HG02840 (cell line): Measurements from ENCODE around the gene BPHL.
"Not testable (repeated sequence)": the region's sequence is repeated elsewhere in the genome, so short reads cannot be mapped to it uniquely, and the experiment has no call there.

Experiments used
- ATAC-seq: cut with Tn5 transposase; IDR thresholded peaks from one replicate; pipeline ENCODE4 v1.9.1; 2021; ENCODE audit warnings: mild to moderate bottlenecking, moderate library complexity, moderate number of reproducible peaks; ENCODE audit not compliant: unreplicated experiment, low FRiP score

BPHL gene

GRCh38 chr6:3175715-3176402 lies 57.3 kb downstream of the BPHL start:
- no peak for ATAC-seq

GRCh38 chr6:3176562-3177355 lies 58.2 kb downstream of the BPHL start:
- ATAC-seq, result no peak

- ATAC-seq, result not testable (repeated sequence)
Observed at GRCh38 chr6:3178666-3179065, 60.2 kb downstream of the BPHL start.

GRCh38 chr6:3179945-3180344 lies 61.4 kb downstream of the BPHL start:
- ATAC-seq, result not testable (repeated sequence)

GRCh38 chr6:3181105-3181504 lies 62.6 kb downstream of the BPHL start:
- no peak for ATAC-seq

GRCh38 chr6:3183066-3183465 lies 64.6 kb downstream of the BPHL start:
- no peak for ATAC-seq

GRCh38 chr6:3186974-3187382 lies 68.5 kb downstream of the BPHL start:
- no peak for ATAC-seq

- no peak for ATAC-seq
Observed at GRCh38 chr6:3188262-3188661, 69.8 kb downstream of the BPHL start.

GRCh38 chr6:3189192-3189591 lies 70.7 kb downstream of the BPHL start:
- not testable (repeated sequence) for ATAC-seq

GRCh38 chr6:3190056-3190455 lies 71.5 kb downstream of the BPHL start:
- no peak for ATAC-seq

- no peak for ATAC-seq
Observed at GRCh38 chr6:3190779-3191178, 72.3 kb downstream of the BPHL start.

- ATAC-seq, result no peak
Observed at GRCh38 chr6:3193102-3193849, 74.8 kb downstream of the BPHL start.

- no peak for ATAC-seq
Observed at GRCh38 chr6:3194535-3195419, 76.3 kb downstream of the BPHL start.

GRCh38 chr6:3195420-3195694 lies 76.8 kb downstream of the BPHL start:
- no peak for ATAC-seq

GRCh38 chr6:3195695-3196497 lies 77.4 kb downstream of the BPHL start:
- no peak for ATAC-seq

GRCh38 chr6:3196770-3197169 lies 78.3 kb downstream of the BPHL start:
- no peak for ATAC-seq

GRCh38 chr6:3197734-3198133 lies 79.2 kb downstream of the BPHL start:
- ATAC-seq, result not testable (repeated sequence)

- ATAC-seq, result no peak
Observed at GRCh38 chr6:3199382-3199781, 80.9 kb downstream of the BPHL start.

GRCh38 chr6:3200682-3201081 lies 82.2 kb downstream of the BPHL start:
- ATAC-seq, result no peak

- ATAC-seq, result no peak
Observed at GRCh38 chr6:3201388-3201787, 82.9 kb downstream of the BPHL start.
